Measurements from ENCODE around the gene ERO1A.

ERO1A gene

DNA sequence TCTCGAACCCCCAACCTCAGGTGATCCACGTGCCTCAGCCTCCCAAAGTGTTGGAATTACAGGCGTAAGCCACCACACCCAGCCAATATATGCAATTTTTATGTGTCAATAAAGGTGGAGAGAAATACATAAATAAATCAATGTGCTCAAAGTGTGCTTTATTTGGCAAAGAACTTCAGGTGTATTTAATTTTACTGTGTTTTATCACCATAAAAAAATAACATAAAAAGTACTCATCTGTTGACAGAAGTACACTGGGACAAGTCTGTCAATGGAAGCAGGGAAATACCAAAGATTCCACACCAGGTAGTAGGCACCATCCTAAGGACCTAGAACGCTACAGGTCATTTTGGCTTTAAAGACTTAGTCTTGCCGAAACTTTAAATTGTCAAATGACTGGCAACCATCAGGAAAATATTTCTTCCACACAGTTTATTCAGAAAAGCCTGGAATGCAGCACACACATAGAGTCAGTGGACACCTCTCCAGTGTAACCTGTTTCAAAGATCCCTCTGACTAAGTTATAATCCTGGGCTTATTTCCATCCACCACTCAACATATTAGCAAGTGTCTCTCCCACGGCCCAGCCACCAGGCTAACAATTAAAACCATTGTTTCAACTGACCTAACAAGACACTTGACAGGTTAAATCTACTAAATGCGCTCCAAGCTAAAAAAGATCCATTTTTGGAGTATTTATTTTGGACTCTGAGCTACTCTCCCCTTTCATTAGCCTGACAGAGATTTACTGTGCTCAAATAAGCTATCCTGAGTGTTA lies 4.2 kb downstream of the ERO1A start:
- no peak overlapping the region for H3K4me3 Mint-ChIP-seq

DNA sequence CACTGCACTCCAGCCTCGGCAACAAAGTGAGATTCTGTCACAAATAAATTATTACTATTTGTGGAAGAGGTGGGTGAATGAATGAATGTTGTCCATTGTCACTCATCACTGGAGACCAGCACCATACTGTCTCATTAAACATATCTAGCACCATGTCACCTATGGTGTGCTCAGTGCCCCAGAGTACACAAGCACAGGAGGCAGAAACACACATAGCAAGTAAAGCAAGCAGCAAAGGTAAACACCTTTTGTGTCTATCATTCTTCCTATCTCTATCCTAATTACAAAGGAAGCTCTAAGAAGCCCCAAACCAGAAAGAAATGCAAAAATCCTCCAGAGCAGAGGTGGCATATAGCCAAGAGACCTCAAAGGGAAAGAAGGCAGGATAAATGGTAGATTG lies 9.2 kb downstream of the ERO1A start:
- H3K4me3 Mint-ChIP-seq = peak overlapping the region in 1 of 2 donors; percentile 43
- peak overlapping the region; percentile 44 to 84 for H3K27ac Mint-ChIP-seq
- H3K36me3 Mint-ChIP-seq (ENCODE audit: insufficient read depth) = peaks cover 13% of the 10 kb centered on the region
- H3K9me3 Mint-ChIP-seq = no peaks in the 10 kb centered on the region
- DNase-seq (no peak), ATAC-seq (replicated peaks) (no peak)
- H3K4me1 Mint-ChIP-seq (ENCODE audit: low read depth in 2 of 2) = peaks cover 47% of the 10 kb centered on the region in 2 donors
- no peaks in the 10 kb centered on the region for H3K27me3 Mint-ChIP-seq

More for the DNA sequence above, 4.2 kb downstream of the ERO1A start:
- Mint-ChIP-seq H3K27ac (peak overlapping the region; percentile 26 to 29), H3K4me1 (ENCODE audit: low read depth in 2 of 2) (peaks cover 58 to 63% of the 10 kb centered on the region in 2 donors), H3K36me3 (ENCODE audit: insufficient read depth) (peaks cover 11% of the 10 kb centered on the region), H3K27me3 (no peaks in the 10 kb centered on the region), H3K9me3 (no peaks in the 10 kb centered on the region)
- ATAC-seq (replicated peaks) = no peak
- DNase-seq = no peak

DNA sequence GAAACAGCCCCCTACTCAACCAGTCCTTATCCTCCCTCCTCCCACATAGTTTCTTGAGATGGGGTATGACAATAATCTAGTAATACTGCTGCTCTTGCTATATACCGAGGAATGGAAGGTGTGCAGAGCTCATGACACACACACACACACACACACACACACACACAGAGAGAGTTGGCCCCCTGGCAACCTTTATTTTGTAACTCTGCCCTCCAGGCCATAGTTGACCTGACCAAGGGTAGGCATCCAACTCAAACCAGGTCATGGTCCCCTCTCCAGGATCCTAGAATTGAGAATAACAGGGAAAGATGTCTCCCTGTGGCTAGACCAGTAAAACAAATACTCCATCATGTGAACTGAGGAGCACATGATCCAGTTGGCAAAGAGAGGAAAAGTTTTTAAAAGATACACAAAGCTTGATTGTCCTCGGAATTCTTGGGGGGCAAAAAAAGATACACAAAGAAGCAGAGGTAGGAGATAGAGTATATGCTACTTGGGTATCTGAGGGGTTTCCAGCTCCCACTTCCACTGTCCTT lies 11.3 kb downstream of the ERO1A start:
- DNase-seq (no peak), ATAC-seq (replicated peaks) (no peak)
- Mint-ChIP-seq H3K27ac (peak overlapping the region; percentile 60 to 84), H3K36me3 (ENCODE audit: insufficient read depth) (peaks cover 25% of the 10 kb centered on the region), H3K9me3 (no peaks in the 10 kb centered on the region), H3K27me3 (no peaks in the 10 kb centered on the region), H3K4me1 (ENCODE audit: low read depth in 2 of 2) (peaks cover 38 to 41% of the 10 kb centered on the region in 2 donors), H3K4me3 (no peak overlapping the region)

DNA sequence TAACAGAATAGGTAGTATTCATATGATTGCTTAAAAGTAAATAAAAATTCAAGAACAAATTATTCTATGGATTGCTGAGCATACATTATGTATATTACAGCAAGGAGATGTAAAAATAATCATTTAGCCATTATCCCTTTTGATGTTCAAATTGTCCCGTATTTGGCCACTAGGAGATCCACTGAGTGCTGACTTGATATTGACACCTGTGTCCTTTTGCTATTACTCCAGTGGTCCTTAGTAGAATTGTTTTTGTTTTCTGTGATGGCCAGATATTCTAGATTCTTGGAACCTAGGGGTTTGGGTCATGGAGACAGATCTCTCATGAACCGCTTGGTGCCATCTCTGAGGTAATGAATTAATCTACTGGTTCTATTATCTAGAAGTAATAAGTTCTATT lies 16.8 kb downstream of the ERO1A start:
- Mint-ChIP-seq H3K4me1 (ENCODE audit: low read depth in 2 of 2) (peaks cover 3 to 5% of the 10 kb centered on the region in 2 donors), H3K9me3 (no peaks in the 10 kb centered on the region), H3K27me3 (no peaks in the 10 kb centered on the region), H3K27ac (peak overlapping the region; percentile 2 to 89), H3K36me3 (ENCODE audit: insufficient read depth) (peaks cover 65% of the 10 kb centered on the region), H3K4me3 (no peak overlapping the region)
- ATAC-seq (replicated peaks) = peak; percentile 66
- peak in 1 of 3 experiments; percentile 10 for DNase-seq

DNA sequence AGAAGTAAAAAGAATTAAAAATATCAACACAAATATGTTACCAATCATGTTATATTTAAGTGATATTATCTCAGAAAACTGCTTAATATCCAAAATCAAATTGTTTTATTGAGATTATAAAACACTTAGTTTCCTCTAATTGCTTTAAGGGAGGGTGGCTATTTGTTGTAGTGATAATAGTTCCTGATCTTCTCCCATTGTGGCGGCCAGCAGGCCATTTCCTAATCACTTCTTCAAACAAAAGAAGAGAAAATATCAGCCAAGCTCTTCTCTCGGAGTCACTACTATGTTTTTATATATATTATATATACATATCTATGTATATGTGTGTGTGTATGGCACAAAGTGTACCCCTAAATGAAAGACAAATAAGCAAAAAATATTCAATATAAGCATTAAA lies 31.5 kb downstream of the ERO1A start:
- no peak overlapping the region for H3K27ac Mint-ChIP-seq
- ATAC-seq (replicated peaks) = no peak
- no peaks in the 10 kb centered on the region for H3K27me3 Mint-ChIP-seq
- H3K9me3 Mint-ChIP-seq = no peaks in the 10 kb centered on the region
- DNase-seq = no peak
- peaks cover 45% of the 10 kb centered on the region for H3K36me3 Mint-ChIP-seq (ENCODE audit: insufficient read depth)
- H3K4me1 Mint-ChIP-seq (ENCODE audit: low read depth in 2 of 2) = no peaks in the 10 kb centered on the region
- no peak overlapping the region for H3K4me3 Mint-ChIP-seq

DNA sequence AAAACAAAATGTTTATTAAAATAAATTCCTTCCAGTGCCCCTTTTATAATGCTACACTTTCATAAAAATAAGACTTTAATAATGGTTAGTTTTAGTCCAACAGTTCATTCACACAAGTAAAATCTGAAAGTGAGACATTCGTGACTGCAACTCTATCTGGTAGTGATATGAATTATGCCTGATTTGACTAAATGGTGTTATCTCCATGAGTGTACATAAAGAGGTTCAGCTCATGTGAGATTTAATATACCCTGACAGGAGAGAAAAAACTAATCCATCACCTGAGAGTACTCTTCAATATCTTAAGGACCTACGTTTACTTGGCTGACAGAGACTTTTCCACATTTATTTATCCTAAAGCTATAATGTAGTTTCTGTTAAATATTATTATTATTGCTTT lies 34.0 kb downstream of the ERO1A start:
- no peaks in the 10 kb centered on the region for H3K4me1 Mint-ChIP-seq (ENCODE audit: low read depth in 2 of 2)

DNA sequence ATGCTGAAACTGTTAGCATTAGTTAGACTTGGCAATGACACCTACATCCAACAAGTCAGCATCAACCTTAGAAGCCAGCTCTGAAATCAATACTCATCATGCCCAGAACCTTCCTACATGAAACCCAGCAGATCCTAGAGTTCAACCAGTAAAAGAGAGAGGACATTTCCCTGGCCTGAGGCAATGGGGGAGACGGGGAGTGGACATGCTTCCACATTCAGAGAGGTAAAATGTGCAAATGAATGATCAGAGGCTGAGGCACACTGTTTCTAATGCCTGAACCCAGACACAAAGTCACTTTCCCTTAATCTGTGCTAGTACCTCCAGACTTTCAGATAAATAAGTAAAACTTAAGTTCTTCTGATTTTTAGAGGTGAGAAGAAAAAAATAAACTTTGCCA lies 34.5 kb downstream of the ERO1A start:
- Mint-ChIP-seq H3K36me3 (ENCODE audit: insufficient read depth) (peaks cover 50% of the 10 kb centered on the region), H3K27me3 (no peaks in the 10 kb centered on the region), H3K9me3 (no peaks in the 10 kb centered on the region), H3K4me3 (no peak overlapping the region), H3K27ac (no peak overlapping the region), H3K4me1 (ENCODE audit: low read depth in 2 of 2) (no peaks in the 10 kb centered on the region)
- DNase-seq = no peak
- ATAC-seq (replicated peaks) = no peak

More for the DNA sequence above, 34.0 kb downstream of the ERO1A start:
- Mint-ChIP-seq H3K4me3 (no peak overlapping the region), H3K27ac (no peak overlapping the region), H3K36me3 (ENCODE audit: insufficient read depth) (peaks cover 50% of the 10 kb centered on the region), H3K27me3 (no peaks in the 10 kb centered on the region), H3K9me3 (no peaks in the 10 kb centered on the region)
- ATAC-seq (replicated peaks) (no peak), DNase-seq (no peak)

DNA sequence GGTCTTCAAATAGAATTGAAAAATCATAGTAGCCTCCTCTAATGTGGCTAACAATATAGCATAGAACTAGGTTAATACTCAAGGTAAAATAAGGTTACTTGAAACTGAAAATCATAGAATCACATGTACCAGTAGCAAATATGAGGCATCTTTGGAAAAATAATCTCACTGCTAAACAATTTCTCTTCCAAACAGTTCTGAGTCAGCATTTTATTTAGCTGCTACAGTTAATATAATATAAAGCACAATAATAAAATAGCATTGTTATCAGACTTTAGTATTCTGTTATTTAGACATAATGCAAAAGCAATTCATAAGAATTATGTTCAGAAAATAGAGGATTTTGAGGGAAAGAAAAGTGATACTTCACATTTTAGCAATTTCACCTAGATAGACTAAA lies 35.0 kb downstream of the ERO1A start:
- DNase-seq (no peak), ATAC-seq (replicated peaks) (no peak)
- no peaks in the 10 kb centered on the region for H3K9me3 Mint-ChIP-seq
- no peaks in the 10 kb centered on the region for H3K27me3 Mint-ChIP-seq
- H3K4me3 Mint-ChIP-seq = no peak overlapping the region
- H3K4me1 Mint-ChIP-seq (ENCODE audit: low read depth in 2 of 2) = no peaks in the 10 kb centered on the region
- H3K27ac Mint-ChIP-seq = no peak overlapping the region
- peaks cover 51% of the 10 kb centered on the region for H3K36me3 Mint-ChIP-seq (ENCODE audit: insufficient read depth)

DNA sequence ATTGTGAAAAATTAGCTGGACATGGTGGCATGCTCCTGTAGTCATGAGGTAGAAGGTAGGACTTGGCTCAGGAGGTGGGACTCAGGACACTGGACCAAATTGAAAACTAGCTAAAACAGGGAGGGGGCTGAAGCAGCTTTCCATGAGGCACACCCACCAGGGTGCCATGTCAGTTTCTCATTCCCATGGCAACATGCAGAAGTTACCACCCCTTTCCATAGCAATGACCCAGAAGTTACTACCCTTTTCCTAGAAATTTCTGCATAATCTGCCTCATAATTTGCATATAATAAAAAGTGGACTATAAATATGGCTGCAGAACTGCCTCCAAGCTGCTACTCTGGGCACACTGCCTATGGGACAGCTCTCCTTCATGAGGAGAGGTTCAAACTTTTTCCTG lies 38.5 kb downstream of the ERO1A start:
- no peak overlapping the region for H3K4me3 Mint-ChIP-seq
- peak overlapping the region in 1 of 2 donors; percentile 56 for H3K27ac Mint-ChIP-seq
- H3K9me3 Mint-ChIP-seq = no peaks in the 10 kb centered on the region
- no peak for DNase-seq
- H3K4me1 Mint-ChIP-seq (ENCODE audit: low read depth in 2 of 2) = no peaks in the 10 kb centered on the region
- H3K36me3 Mint-ChIP-seq (ENCODE audit: insufficient read depth) = peaks cover 45% of the 10 kb centered on the region
- no peak for ATAC-seq (replicated peaks)
- no peaks in the 10 kb centered on the region for H3K27me3 Mint-ChIP-seq

DNA sequence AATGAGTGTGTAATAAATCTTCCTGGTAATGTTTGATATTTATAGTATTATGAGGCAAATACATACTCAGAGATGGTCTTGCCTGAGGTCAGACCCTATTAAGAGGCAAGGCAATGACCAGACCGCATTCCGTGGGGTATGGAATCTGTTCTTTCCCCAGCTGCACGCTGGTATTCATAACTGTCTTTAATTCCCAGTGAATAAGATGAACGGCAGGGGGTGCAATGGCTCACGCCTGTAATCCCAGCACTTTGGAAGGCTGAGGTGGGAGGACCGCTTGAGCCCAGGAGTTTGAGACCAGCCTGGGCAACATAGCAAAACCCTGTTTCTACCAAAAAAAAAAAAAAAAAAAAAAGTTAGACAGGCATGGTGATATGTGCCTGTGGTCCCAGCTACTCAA lies 44.6 kb downstream of the ERO1A start:
- Mint-ChIP-seq H3K4me3 (no peak overlapping the region), H3K27me3 (no peaks in the 10 kb centered on the region), H3K9me3 (no peaks in the 10 kb centered on the region), H3K27ac (no peak overlapping the region), H3K36me3 (ENCODE audit: insufficient read depth) (peaks cover 59% of the 10 kb centered on the region), H3K4me1 (ENCODE audit: low read depth in 2 of 2) (no peaks in the 10 kb centered on the region)
- ATAC-seq (replicated peaks) = no peak
- no peak for DNase-seq

DNA sequence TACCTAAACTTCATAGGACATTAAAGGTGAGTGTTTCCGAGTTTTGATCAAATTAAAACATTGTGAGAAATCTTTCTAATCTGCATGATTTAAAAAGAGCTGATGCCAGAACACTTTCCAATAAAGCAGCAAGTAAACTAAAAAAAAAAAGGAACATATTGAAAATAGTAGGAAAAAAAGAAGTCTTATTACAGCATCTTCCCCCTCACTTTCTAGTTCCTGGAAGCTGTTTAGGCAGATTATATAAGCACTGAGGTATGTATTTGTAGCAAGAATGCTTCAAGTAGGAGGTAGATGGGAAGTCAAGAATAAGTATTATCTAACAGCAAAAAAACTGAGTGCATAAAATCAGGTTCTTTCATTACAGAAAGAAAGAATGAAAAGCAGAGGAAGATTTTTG lies 45.8 kb downstream of the ERO1A start:
- Mint-ChIP-seq H3K27ac (no peak overlapping the region), H3K4me3 (no peak overlapping the region), H3K9me3 (no peaks in the 10 kb centered on the region), H3K36me3 (ENCODE audit: insufficient read depth) (peaks cover 53% of the 10 kb centered on the region), H3K4me1 (ENCODE audit: low read depth in 2 of 2) (no peaks in the 10 kb centered on the region), H3K27me3 (no peaks in the 10 kb centered on the region)
- ATAC-seq (replicated peaks) = no peak
- DNase-seq = no peak

DNA sequence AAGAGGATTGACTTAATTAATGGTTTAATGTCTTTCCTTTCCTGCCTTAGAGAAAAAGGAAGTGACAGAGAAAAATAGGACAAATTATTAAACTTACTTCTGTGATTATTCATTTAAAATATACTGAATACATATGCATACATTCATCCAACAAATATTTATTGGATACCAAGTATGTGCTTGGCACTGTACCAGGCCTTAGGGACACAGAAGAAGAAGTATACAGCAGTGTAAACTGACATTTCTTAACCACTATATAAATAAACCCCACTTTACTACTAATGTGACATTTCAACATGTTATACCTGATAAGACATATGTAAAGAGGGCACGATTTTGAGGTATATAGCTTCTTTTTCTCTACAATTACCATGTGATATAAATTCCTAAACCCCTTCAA lies 53.6 kb downstream of the ERO1A start:
- no peaks in the 10 kb centered on the region for H3K4me1 Mint-ChIP-seq (ENCODE audit: low read depth in 2 of 2)
- ATAC-seq (replicated peaks) (no peak), DNase-seq (no peak)
- H3K9me3 Mint-ChIP-seq = no peaks in the 10 kb centered on the region
- no peaks in the 10 kb centered on the region for H3K27me3 Mint-ChIP-seq
- no peak overlapping the region for H3K27ac Mint-ChIP-seq
- no peak overlapping the region for H3K4me3 Mint-ChIP-seq
- H3K36me3 Mint-ChIP-seq (ENCODE audit: insufficient read depth) = peaks cover 42% of the 10 kb centered on the region

DNA sequence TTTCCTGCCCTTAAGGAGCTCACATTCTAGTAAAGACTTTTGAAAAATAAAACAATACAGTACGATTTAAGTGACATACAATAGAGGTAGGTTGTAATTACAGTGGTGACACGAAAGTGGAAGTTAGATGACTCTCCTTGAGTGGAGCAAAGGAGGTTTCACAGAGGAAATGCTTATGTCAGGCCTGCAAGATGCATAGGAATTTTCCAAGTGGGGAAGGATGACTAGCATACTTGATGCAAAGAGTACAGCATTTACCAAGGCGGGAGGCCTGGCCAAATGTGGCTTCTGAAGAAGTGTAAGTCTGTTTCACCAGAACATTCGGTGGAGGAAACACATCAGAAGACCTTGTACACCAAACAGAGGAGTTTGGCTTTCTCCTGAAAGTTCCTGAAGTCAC lies 55.2 kb downstream of the ERO1A start:
- ATAC-seq (replicated peaks) = no peak

DNA sequence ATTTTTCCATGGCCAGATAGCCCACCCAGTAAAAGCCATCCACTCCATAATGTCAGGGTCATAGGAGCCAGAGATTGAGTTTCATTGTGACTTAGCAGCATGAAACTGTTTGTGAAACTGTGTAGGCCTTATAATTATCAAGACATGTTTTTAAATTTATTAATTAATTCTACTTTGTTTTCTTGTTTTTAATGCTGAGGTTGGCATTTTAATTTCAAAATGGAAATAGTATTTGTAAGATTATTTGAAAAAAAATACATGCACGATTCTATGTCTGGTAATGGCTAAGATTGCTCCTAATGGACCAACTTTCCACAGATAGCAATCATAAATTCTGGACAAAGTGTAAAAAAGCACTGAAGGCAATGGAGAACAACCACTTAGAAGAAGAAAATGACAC lies 75.7 kb downstream of the ERO1A start:
- H3K27me3 Mint-ChIP-seq = peaks cover 19 to 22% of the 10 kb centered on the region in 2 donors
- no peak overlapping the region for H3K4me3 Mint-ChIP-seq
- H3K9me3 Mint-ChIP-seq = no peaks in the 10 kb centered on the region
- ATAC-seq (replicated peaks) (no peak), DNase-seq (no peak)
- H3K4me1 Mint-ChIP-seq (ENCODE audit: low read depth in 2 of 2) = no peaks in the 10 kb centered on the region
- no peaks in the 10 kb centered on the region for H3K36me3 Mint-ChIP-seq (ENCODE audit: insufficient read depth)
- H3K27ac Mint-ChIP-seq = no peak overlapping the region

More for the DNA sequence above, 55.2 kb downstream of the ERO1A start:
- Mint-ChIP-seq H3K9me3 (no peaks in the 10 kb centered on the region), H3K27me3 (no peaks in the 10 kb centered on the region), H3K36me3 (ENCODE audit: insufficient read depth) (peaks cover 27% of the 10 kb centered on the region), H3K4me1 (ENCODE audit: low read depth in 2 of 2) (no peaks in the 10 kb centered on the region), H3K27ac (peak overlapping the region in 1 of 2 donors; percentile 11), H3K4me3 (no peak overlapping the region)
- no peak for DNase-seq

All from effector memory CD8-positive, alpha-beta T cell (primary cell).